Measurements from ENCODE around the gene CYB5D1.
"Not testable (repeated sequence)": the region's sequence is repeated elsewhere in the genome, so short reads cannot be mapped to it uniquely, and the experiment has no call there.

The CYB5D1 gene

DNA sequence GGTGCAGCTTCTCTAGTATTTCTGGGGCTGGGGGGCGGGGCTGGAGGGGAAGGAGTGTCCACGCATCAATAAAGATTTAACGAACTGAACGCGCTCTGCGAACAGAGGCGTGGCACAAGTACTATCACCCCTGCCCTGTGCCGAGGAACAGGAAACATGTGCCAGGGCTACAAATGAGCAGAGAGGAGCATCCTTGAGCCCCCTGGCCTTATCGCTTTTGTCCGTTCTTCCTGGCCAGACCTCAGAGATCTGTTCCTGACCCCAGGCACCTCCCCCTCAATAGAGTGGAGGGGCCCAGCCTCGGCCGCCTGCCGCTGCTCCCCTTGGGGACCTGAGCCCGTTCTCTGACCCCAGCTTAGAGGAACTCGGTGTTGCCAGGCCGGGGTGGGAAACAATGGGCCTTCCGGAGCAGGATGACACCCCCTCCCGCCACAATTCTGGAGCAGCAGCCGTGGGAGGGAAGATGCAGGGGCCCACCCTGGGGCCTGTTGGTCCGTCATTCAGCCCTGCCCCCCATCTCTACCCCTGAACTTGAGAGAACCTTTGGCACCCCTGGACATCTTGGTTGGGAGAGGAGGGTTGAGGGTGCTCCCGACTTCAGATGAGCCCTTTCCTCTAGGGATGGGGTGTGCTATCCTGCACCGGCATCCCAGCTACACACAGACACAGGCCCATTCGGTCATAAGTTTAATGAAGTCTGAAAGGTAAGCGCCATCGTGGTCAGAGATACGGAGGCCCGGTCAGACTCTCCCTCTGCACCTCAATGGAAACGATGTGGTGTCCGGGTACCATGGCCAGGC is 1.6 kb upstream of the CYB5D1 start:
- ATAC-seq (no peak), DNase-seq (no peak)

DNA sequence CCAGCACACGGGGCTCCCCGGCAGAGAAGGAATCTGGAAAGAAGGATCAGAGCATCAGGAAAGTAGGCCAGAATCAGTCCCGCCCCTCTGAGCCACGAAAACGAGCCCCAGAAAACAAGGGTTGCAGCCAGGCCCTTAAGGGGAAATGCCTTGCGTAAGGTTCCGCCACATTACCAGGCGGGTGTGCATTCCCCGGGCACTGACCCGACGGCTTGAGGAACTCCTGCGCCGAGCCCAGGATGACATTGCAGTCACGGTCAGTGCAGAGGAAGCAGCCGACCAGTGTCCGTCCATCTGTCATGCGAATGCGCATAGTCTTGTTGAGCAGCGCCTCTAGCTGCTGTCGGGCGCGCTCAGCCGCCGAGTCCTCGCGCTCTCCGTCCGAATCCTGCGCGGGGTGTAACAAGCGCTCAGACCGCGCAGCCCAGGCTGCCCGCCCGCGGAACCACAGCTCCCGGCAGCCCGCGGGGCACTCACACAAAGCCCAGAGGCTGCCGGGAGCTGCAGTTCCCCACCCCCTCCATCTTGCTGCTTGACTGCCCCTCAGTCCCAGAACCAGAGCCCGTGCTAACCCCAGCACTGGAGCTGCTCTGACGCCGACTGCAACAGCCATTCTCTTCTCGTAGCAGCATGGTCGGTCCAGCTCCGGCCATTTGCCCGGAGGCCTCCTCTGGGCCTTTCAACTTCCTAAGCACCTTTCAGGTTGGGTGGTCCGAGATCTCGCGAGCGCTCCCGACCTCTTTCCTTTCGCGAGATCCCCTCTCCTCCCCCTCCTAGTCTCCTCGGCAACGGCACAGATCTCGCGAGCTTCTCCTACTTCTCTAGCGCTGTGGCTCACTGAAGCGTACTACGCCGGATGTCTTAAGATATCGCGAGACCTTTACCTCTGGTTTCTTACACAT is 741 bp upstream of the CYB5D1 start, which contains the start of gene NAA38:
NAA38 (minus strand) TSS at position 749 of the 902 bp plus-strand sequence; CDS start at position 653, 96 bp downstream.
- ATAC-seq: peak; percentile 90
- peak; percentile 92 for DNase-seq

DNA sequence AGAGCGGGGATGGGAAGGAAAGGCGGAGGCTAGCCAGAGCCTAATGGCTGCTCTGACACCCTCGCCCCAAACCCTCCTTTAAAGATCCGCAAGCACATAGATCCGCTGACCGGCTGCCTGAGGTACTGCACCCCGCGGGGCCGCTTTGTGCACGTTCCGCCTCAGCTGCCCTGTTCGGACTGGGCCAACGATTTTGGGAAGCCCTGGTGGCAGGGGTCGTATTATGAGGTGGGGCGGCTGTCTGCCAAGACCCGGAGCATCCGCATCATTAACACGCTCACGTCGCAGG is 663 bp downstream of the CYB5D1 start:
- DNase-seq: peak; percentile 57
- ATAC-seq: no peak

DNA sequence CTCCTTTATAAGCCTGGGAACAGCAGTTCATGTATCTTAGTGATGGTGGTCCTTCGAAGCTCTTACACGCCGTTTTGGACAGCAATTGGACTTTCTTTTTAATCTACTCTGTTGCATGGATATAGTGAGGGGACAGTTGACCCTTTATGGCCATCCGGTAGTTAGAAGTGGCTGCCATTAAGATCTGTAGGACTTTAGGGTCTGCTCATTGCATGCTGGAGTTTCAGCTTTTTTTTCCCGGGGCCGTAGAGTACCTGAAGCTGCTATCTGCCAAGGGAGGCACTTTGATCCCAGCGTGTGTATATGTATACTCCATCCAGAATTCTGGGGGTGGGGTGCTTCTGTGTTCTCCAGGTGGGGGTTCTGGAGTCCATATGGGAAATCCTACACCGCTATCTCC is 1.2 kb downstream of the CYB5D1 start:
- ATAC-seq: no peak
- no peak for DNase-seq

DNA sequence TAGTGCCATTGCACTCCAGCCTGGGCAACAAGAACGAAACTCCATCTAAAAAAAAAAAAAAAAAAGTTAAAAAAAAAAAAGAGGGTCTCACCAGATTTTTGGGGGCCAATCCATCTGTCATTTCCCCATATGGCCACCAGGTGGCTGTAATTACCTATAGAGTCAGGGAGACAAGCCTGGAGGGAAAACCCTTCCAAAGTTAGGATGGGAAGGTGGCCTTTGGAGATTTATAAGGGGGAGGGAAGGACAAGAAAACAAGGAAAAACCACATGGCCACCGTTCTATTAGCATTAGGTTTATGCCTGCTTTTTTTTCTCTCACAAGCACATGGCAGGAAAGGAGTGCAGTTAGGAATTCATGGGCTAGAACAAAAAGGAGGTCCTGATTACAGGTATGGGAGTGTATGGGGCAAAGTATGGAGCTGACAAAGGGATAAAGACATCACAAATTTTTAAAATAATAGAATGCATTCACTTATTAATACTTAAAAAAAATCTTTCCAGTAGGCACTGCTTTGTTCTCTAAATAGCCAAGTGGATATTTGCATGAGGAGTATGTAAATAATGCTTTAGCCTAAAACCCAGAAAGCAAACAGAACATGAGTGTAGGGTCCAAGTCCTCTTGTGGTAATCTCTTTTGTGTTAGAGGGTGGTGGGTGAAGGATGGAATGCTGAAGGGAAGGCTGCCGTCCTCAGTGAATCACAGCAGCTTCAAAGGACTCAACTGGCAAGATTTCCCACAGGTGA is 5.1 kb downstream of the CYB5D1 start:
- no peak for ATAC-seq
- peak; percentile 68 for DNase-seq

DNA sequence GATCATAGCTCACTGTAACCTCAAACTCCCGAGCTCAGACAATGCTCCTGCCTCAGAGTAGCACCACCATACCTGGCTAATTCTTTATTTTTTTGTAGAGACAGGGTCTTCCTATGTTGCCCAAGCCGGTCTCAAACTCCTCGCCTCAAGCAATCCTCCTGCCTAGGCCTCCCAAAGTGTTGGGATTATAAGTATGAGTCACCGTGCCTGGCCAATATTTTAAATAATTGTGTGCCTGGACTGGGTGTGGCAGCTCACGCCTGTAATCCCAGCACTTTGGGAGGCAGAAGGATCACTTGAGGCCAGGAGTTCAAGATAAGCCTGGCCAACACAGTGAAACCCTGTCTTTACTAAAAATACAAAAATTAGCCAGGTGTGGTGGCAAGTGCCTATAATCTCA is 6.6 kb downstream of the CYB5D1 start:
- DNase-seq, ATAC-seq: not testable (repeated sequence)

DNA sequence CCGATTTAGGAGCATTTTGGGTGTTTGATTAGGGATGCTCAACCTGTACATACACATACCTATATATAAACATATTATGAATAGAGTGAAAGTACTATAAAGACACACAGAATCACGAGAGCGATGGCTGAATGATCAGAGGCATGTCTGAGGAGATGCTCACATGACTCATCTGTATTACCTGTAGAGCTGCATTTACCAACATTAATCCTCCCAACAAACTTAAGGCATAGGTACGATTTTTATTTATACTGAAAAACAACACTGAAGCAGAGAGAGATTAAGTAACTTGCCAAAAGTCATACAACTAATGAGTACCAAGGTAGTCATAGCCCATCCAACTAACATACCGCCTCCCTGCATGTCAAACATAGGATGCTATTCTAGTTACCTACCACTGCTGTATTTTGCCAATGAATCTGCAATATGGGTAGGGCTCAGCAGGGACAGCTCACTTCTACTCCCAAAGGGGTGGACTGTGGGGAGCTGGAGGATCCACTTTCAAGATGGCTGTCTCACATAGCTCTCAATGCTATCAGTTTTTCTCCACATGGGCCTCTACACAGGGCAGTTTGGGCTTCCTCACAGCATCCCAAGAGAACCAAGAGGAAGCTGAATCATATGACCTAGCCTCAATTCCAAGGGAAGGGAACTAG is 7.3 kb downstream of the CYB5D1 start:
- no peak for DNase-seq
- no peak for ATAC-seq

DNA sequence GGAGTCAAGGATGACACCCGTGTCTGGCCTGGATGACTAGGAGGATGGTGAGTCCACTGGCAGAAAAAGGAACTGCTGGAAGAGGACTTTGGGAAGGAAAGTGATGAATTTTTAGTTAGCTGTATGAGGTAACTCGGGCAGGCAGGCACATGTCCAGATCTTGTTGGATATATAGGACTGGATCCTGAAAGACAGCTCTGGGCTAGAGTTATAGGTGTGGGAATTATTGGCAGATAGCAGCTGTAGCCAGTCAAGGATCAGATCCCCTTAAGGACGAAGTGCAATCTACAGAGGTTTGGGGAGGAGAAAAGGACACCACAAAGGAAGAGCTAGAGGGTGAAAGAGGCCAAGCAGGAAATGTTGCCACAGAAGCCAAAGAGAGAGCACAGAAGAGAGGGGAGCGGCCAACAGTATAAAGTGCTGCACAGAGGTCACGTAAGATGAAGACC is 10.1 kb downstream of the CYB5D1 start:
- ATAC-seq: no peak
- no peak for DNase-seq

DNA sequence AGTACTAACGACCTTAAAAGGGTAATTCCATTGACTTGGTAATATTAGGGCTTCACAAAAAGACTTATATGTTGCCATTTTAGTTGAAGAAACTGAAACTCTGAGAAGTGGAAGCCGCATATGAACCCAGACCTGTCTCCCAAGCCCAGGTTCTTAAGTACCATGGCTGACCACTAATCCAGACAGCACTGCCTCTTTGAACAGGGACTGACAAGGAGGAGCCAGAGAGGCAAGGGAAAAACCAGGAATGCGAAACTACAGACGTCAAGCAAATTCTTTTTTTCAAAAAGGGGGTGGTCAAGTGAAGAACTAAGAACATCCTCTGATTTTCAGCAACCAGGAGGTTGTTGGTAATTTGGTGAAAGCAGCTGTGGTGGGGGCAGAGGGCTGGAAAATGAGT is 15.2 kb downstream of the CYB5D1 start:
- no peak for DNase-seq
- ATAC-seq: no peak

DNA sequence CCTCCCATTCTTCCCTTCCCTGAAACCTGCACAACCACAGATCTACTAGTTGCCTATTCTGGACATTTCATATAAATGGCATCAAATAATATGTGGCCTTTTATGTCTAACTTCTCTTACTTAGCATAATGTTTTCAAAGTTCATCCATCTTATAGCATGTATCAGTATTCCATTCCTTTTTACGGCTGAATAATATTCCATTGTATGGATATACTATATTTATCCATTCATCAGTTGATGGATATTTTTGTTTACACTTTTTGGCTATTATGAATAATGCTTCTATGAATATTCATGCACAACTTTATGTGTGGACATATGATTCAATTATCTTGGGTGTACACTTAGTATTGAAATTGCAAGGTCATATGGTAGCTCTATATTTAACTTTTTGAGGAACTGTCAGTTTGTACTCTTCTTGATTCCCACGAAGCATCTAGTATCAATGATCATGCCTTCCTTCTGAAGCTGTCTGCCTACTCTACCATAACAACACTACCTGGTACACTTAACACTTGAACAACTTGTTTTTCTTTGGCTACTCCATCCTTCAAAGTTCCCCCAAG is 18.1 kb downstream of the CYB5D1 start:
- no peak for DNase-seq
- ATAC-seq: no peak

DNA sequence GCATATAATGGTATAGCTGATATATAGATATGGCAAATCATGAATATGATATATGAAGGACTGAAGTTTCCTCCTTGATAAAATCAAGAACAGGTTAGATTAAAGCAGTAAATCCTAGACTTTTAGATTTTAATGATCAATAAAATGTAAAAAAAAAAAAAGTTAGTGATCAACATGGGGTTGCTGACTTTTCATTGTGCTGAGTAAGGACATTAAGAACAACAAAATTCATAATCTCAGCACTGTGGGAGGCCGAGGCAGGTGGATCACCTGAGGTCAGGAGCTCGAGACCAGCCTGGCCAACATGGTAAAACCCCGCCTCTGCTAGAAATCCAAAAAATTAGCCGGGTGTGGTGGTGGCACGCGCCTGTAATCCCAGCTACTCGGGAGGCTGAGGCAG is 20.4 kb downstream of the CYB5D1 start:
- ATAC-seq: no peak

DNA sequence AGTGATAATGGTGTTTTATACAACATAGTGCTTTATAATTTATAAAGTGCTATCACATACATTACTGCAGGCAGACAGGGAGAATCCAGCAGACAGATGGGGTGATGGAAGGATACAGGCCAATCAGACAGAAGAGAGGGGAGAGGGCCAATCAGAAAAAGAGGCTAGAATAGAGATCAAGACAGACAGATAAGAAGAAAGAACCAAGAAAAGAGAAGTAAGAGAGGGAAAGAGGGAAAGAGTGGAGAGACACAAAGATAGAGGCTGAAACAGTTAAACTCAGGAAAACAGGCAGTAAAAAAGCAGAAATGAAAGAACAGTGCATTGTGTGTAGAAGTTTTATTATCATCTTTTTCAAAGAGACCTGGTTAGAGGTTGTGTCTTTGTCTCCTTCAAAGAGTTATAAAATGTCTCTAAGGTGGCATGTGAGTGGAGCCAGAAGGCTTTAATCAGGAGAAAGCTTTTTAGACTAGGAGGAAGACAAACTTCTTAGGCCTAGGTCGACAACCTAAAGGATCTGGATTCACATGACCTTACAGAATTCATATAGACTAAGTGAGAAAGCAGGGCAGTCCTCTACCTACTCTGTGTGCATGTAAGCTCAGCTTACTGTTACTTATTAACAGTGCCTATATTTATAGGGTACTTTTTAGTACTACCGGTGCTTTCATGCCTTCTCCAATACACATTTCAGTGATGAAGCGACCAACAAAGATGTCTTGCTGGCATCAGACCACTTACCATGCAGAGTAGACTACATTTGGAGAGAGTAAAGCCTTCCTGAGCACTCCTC is 22.5 kb downstream of the CYB5D1 start:
- no peak for ATAC-seq
- DNase-seq: no peak

More for the DNA sequence above, 20.4 kb downstream of the CYB5D1 start:
- DNase-seq: no peak

DNA sequence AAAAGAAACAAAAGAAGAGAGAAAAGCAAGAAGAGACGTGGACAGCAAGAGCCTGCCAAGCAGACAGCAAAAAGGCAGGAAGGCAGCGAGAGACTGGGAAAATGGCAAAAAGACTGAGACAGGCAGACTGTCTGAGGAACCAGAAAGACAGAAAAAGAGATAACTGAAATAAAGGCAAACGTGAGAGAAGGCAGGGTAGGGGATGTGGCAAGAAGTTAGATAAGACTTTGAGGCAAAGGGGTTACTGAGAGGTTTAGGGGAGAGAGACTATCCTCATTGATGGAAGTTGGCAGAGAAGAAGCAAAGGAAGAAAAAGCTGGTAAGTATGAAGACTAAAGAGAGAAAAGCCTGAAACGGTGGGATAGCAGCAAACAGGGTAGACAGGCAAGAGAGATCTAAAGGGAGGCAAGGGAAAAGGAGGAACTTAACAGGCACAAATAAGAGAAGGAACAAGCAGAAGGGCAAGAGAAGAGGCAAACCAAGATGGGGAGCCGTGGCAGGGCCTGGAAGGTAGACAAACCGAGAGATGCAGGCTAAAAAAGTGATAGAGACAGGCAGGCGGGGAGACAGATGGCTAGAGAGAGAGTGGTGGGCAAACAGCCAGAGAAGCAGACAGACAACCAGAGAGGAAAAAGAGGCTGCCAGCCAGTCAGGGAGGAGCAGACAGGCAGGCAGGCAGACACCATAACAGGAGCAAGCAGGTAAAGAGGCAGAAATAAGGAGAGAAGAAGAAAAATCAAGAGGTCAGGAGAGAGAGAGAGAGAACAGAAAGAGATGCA is 23.7 kb downstream of the CYB5D1 start:
- ATAC-seq (no peak), DNase-seq (no peak)

DNA sequence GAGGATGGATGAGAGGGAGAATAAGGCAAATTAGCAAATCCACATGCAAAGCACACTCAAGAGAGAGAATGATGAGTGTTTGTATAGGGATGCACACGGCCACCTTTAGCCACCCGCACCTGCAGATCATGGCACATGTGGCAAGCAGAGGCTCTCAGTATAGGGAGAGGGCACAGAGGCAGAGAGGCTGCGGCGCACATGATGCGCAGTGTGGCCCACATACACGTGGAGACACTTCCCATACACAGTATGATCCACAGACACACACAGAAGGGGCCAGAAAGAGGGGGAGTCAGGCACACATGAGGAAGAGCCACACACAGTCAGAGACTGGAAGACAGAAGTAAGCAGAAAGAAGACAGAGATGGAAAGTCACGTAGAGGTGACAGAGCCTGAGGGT is 24.3 kb downstream of the CYB5D1 start:
- ATAC-seq (no peak), DNase-seq (no peak)

DNA sequence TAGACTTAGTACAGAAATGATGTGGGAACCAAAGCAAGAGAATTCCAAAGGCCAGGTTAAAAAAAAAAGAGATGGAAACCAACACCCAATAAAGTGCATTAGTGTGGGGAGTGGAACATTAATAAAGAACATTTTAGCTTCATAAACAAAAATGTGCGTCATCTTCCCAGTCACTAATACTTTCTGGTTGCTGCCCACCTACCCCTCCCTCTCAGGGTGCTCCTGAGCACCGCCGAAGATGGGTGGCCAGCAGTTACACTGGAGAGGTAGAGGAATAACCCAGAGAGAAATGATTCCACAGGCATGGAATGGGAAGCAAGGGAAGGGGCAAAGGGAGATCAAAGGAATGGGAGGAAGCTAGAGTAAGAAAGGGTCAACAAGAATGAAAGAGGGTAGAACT is 24.8 kb downstream of the CYB5D1 start:
- DNase-seq (no peak), ATAC-seq (no peak)

DNA sequence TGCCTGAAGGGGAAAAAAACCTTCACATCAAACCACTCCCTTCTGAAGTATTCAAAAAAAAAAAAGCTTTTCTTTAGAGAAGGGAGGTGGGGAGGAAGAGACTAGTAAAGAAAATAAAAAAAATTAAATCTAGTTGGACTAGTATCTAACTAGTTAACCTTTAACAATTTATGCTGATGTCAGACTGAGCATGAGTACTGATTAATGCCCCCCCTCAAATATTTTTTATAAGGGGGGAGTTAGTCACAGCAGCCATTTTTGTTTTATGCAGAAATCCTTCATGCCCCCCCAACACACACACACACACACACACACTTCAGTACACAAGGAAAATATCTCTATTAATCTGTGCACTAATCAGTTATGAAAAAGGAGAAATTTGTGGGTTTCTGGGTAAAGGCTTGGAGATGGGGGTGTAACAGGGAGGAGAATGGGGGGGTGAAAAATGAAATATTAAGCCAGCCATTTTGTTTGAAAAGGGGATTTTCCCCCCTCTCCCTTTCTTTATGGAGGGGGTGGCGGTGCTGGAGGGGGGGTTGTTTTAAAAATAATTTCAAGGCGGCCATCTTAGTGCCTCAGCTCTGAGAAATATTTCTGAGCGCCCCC is 26.1 kb downstream of the CYB5D1 start:
- DNase-seq: no peak
- no peak for ATAC-seq

DNA sequence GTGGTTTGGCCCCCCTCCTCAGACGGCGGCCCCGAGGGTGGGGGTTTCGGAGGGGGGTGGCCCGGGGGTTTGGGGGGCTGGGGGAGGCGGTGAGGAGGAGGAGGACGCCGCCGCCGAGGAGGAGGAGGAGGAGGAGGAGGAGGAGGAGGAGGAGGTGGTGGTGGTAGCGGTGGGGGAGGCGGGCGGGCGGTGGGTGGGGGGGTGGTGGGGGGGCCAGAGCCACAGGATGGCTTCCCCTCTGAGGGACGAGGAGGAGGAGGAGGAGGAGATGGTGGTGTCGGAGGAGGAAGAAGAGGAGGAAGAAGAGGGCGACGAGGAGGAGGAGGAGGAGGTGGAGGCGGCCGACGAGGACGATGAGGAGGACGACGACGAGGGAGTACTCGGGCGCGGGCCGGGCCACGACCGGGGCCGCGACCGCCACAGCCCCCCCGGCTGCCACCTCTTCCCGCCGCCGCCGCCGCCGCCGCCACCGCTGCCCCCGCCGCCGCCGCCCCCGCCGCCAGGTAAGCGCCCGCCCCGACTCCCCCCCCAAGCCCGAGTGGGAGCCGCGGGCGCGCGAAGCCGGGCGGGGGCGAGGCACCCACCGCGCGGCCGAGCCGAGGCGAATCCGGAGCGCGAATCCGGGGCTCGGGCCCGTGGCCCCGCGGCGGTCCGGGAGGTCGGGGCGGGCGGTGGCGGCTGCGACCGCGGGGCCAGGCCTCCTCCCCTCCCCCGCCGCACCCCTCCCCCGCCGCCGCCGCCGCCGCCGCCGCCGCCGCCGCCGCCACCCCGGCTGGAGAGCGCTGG is 27.0 kb downstream of the CYB5D1 start:
- no peak for ATAC-seq
- peak; percentile 44 for DNase-seq

DNA sequence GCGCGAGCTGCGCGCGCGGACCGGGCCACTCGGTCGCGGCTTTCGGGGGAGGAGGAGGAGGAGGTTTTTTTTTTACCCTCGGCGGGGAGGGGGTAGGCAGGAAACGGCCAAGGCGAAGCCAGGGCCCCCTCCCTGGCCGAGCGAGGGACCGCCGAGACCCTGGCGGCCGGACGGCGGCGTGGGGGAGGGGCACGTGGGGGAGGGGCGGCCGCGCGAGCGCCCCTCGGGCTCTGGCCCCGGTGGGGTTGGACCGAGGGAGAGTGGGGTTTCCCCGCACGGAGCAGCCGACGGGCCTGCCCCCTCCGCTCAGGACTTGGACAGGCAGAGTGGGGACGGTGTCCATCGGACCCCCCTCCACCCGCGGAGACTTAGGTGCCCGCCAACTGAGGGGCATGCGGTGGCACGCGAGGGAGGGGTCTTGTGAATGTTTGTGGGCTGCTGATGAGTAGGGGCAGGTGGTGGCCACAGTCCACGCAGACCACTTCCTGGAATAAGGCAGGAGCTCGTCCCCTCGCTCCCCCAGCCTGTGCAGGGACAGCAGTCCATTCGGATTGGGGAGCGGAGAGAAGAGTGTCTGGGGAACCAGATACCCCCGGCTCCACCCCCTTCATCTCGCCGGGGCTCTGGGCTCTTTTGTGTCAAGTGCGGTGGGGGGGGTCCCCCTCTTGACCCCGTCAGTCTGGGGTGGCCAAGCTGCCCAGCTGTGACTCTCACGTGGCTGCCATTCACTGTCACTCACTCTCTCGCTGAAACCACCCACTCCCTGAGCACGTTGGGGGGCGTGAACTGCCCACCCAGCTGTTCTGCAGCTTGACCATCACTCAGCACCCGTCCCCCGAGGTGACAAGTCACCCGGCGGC is 27.8 kb downstream of the CYB5D1 start:
- ATAC-seq: peak; percentile 8
- DNase-seq: peak; percentile 66

Measured in stimulated activated naive CD8-positive, alpha-beta T cell treated with anti-CD3 and anti-CD28 coated beads, Interleukin-15, Interleukin-2, amounts not matched to agents 100 U/mL and 50 U/mL, for 24 hours (primary cell).